HEK293 (cell line): ENCODE results near the gene CAMK2D.

Experiments used
- BCL11A ChIP-seq: fragments of 450-650 bp; formaldehyde crosslinking; IDR thresholded peaks from 2 replicates; pipeline ENCODE4 v1.5.1; 2016; ENCODE audit warnings: low read depth, missing biosample characterization, missing genetic modification characterization
- CTCF ChIP-seq: fragments of 450-650 bp; formaldehyde crosslinking; IDR thresholded peaks from 2 replicates; pipeline ENCODE4 v1.5.1; 2016; ENCODE audit warnings: missing biosample characterization, missing genetic modification characterization
- MYNN ChIP-seq: fragments of 450-650 bp; formaldehyde crosslinking; IDR thresholded peaks from 2 replicates; pipeline ENCODE4 v1.5.1; 2016; ENCODE audit warnings: missing biosample characterization, missing genetic modification characterization, borderline replicate concordance
- REST ChIP-seq: fragments of 450-650 bp; formaldehyde crosslinking; IDR thresholded peaks from 2 replicates; pipeline ENCODE4 v1.5.1; 2016; ENCODE audit warnings: missing biosample characterization, missing genetic modification characterization
- ZNF404 ChIP-seq: fragments of 450-650 bp; formaldehyde crosslinking; IDR thresholded peaks from 2 replicates; pipeline ENCODE4 v1.5.1; 2017; ENCODE audit warnings: missing biosample characterization, missing genetic modification characterization
- ZNF488 ChIP-seq: fragments of 450-650 bp; formaldehyde crosslinking; IDR thresholded peaks from 2 replicates; pipeline ENCODE4 v1.5.1; 2016; ENCODE audit warnings: missing biosample characterization, missing genetic modification characterization
- ZNF548 ChIP-seq: fragments of 450-650 bp; formaldehyde crosslinking; IDR thresholded peaks from 2 replicates; pipeline ENCODE4 v1.5.1; 2016; ENCODE audit warnings: missing biosample characterization, missing genetic modification characterization
- ZNF621 ChIP-seq: fragments of 450-650 bp; formaldehyde crosslinking; IDR thresholded peaks from 2 replicates; pipeline ENCODE4 v1.5.1; 2017; ENCODE audit warnings: missing biosample characterization, missing genetic modification characterization

GRCh38 chr4:113531572-113531971, 230.0 kb downstream of the CAMK2D start:
- TF ChIP-seq ZNF621 (tag by site-specific recombination), result no peak
- no peak for TF ChIP-seq ZNF548 (tag by site-specific recombination)
- TF ChIP-seq CTCF (tag by site-specific recombination), result no peak
- no peak for TF ChIP-seq MYNN (tag by site-specific recombination)
- TF ChIP-seq BCL11A, result no peak
- no peak for TF ChIP-seq ZNF488 (tag by site-specific recombination)
- TF ChIP-seq REST, result no peak
- TF ChIP-seq ZNF404 (tag by site-specific recombination), result no peak
